Measurements from ENCODE around the gene DSN1. TPM values are rescaled to one million over a fixed set of nuclear protein-coding genes. Genes with fewer than 3 reads are reported as not detected.

DSN1 gene
- total and polyA plus RNA-seq, 9 of the 15 experiments (the other 6 are each of a cell fraction or from before 2014, with no cell fraction given): 23.3 to 45.3 (median 31.1) TPM

DNA sequence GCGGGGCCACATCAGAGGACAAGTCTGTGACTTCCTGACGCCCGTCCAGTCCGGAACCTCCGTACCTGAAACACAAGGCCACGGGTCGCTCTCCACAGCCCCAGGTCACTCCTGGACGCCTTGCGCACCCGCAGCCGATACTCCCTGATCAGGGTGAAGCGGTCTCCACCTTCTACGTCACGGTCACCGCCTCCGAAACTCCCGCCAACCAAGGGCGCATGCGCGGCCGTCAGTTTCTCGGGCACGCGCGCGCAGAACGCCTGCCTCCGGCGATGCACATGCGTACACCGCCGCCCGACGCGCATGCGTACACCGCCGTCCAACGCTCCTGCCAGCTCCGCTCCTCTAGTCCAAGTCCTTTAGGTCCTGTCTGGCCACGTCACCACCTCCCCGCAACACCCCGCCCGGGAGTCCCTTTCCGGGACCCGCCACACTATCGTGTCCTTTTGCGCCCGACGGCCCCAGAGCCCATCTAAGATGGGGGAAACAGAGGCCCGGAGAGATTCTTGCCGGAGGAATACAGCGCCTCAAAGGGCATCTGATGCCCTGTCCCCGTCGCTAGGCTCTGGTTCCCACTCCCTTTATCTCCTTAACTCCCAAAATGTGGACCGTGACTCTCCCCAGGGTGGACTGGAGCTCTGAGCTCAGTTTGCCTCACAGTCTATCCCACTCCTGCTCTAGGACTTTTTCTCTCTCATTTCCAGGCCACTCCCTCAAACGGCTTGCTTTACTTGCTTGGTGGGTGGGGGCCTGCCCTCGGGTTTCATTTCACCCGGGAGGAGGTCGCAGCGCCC, at the start of gene DSN1 (continued):
- TF ChIP-seq TFAP4 (CRISPR knock-in tag; IDR thresholded peaks at IDR 0.05; ENCODE audit: borderline replicate concordance) (peak; percentile 63; the same call in 1 of the 2 replicates), SMARCA5 (IDR thresholded peaks at IDR 0.05) (no peak), BCOR (IDR thresholded peaks at IDR 0.05) (no peak), HMG20B (CRISPR knock-in tag; IDR thresholded peaks at IDR 0.05) (no peak), EWSR1 (IDR thresholded peaks at IDR 0.05; ENCODE audit: borderline replicate concordance, low read depth, partially characterized antibody) (no peak), ZNF311 (CRISPR knock-in tag; IDR thresholded peaks at IDR 0.05) (no peak), ZNF184 (CRISPR knock-in tag; IDR thresholded peaks at IDR 0.05) (no peak), EHMT2 (IDR thresholded peaks at IDR 0.05) (no peak), ZNF121 (CRISPR knock-in tag; conservative IDR thresholded peaks at IDR 0.05) (no peak), PCBP2 (IDR thresholded peaks at IDR 0.05; ENCODE audit: low read depth, low read length, poor library complexity, severe bottlenecking) (no peak), DDX20 (tag; IDR thresholded peaks at IDR 0.05; ENCODE audit: low read depth) (no peak), ZNF551 (CRISPR knock-in tag; IDR thresholded peaks at IDR 0.05) (no peak), HLTF (IDR thresholded peaks at IDR 0.05) (no peak), CGGBP1 (CRISPR knock-in tag; IDR thresholded peaks at IDR 0.05) (no peak), GMEB1 (CRISPR knock-in tag; IDR thresholded peaks at IDR 0.05) (peak; percentile 86), NFE2L1 (tag; IDR thresholded peaks at IDR 0.05; ENCODE audit: borderline replicate concordance, low read depth) (no peak)
- TF ChIP-seq, protein P1, sequence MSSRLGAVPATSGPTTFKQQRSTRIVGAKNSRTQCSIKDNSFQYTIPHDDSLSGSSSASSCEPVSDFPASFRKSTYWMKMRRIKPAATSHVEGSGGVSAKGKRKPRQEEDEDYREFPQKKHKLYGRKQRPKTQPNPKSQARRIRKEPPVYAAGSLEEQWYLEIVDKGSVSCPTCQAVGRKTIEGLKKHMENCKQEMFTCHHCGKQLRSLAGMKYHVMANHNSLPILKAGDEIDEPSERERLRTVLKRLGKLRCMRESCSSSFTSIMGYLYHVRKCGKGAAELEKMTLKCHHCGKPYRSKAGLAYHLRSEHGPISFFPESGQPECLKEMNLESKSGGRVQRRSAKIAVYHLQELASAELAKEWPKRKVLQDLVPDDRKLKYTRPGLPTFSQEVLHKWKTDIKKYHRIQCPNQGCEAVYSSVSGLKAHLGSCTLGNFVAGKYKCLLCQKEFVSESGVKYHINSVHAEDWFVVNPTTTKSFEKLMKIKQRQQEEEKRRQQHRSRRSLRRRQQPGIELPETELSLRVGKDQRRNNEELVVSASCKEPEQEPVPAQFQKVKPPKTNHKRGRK (tag; IDR thresholded peaks at IDR 0.05): no peak
- TF ChIP-seq, protein P2, sequence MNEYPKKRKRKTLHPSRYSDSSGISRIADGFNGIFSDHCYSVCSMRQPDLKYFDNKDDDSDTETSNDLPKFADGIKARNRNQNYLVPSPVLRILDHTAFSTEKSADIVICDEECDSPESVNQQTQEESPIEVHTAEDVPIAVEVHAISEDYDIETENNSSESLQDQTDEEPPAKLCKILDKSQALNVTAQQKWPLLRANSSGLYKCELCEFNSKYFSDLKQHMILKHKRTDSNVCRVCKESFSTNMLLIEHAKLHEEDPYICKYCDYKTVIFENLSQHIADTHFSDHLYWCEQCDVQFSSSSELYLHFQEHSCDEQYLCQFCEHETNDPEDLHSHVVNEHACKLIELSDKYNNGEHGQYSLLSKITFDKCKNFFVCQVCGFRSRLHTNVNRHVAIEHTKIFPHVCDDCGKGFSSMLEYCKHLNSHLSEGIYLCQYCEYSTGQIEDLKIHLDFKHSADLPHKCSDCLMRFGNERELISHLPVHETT (CRISPR knock-in tag; conservative IDR thresholded peaks at IDR 0.05 in 1 of 2, IDR thresholded peaks at IDR 0.05 in 1 of 2): no peak
- TF ChIP-seq, protein P3, sequence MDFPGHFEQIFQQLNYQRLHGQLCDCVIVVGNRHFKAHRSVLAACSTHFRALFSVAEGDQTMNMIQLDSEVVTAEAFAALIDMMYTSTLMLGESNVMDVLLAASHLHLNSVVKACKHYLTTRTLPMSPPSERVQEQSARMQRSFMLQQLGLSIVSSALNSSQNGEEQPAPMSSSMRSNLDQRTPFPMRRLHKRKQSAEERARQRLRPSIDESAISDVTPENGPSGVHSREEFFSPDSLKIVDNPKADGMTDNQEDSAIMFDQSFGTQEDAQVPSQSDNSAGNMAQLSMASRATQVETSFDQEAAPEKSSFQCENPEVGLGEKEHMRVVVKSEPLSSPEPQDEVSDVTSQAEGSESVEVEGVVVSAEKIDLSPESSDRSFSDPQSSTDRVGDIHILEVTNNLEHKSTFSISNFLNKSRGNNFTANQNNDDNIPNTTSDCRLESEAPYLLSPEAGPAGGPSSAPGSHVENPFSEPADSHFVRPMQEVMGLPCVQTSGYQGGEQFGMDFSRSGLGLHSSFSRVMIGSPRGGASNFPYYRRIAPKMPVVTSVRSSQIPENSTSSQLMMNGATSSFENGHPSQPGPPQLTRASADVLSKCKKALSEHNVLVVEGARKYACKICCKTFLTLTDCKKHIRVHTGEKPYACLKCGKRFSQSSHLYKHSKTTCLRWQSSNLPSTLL (IDR thresholded peaks at IDR 0.05): no peak

Measured in K562 (cell line).